GM13976 (cell line): Measurements from ENCODE around the gene SP6.

Experiments
- DNase-seq: peaks from one replicate; pipeline ENCODE4 v3.0.0; 2012; ENCODE audit warnings: low spot score
- CTCF ChIP-seq: IDR thresholded peaks from 2 replicates; pipeline ENCODE4 v1.5.1; 2012; ENCODE audit warnings: borderline replicate concordance, mild to moderate bottlenecking; ENCODE audit not compliant: insufficient read depth; ENCODE audit errors: extremely low read depth, missing control alignments, control extremely low read depth
- in situ Hi-C: fragments of 300-500 bp; cut with MboI; formaldehyde crosslinking; loops from one replicate; pipeline ENCODE4 v1.12.0; 2022; ENCODE audit warnings: low sequenced_read_pairs, mixed read lengths, inconsistent platforms; ENCODE audit not compliant: unreplicated experiment

Gene SP6

DNA sequence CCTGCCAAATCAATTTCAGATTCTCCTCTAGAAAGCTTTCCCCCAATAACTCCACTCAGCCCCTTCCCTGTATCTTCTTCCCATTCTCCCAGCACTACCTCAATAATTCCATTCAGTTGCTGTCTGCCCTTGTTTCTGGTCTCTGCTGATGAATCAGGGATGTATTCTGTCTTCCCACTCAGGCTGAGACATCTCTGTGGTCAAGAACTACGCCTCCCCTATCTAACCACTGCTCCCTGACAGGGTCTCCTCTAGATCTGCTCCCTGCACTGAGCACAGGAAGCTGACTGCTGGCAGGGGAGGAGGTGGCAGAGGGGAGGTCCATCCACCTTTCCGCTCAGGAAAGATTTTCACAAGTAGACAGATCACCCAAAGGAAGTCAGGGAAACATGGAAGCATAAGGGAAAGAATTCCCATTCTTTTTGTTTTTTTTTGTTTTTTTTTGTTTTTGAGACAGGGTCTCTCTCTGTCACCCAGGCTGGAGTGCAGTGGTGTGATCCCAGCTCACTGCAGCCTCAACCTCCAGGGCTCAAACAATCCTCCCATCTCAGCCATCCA lies 28.1 kb upstream of the SP6 start:
- in situ Hi-C loops: no loop called here
- no peak for TF ChIP-seq CTCF

GRCh38 chr17:47878203-47879027 lies 27.5 kb upstream of the SP6 start:
- DNase-seq: no peak
- TF ChIP-seq CTCF: no peak
- in situ Hi-C loops: no loop called here

More for the DNA sequence above, 28.1 kb upstream of the SP6 start:
- DNase-seq: no peak

GRCh38 chr17:47877368-47878034 lies 26.5 kb upstream of the SP6 start:
- in situ Hi-C loops: no loop called here
- no peak for TF ChIP-seq CTCF
- DNase-seq: no peak

GRCh38 chr17:47875011-47875985 lies 24.3 kb upstream of the SP6 start:
- no peak for DNase-seq
- no peak for TF ChIP-seq CTCF
- in situ Hi-C loops: no loop called here

- DNase-seq: no peak
- in situ Hi-C loops: no loop called here
- no peak for TF ChIP-seq CTCF
These were observed 22.5 kb upstream of the SP6 start for GRCh38 chr17:47873200-47874090.
